Prostate gland (tissue), 2 donors: ENCODE data around the gene OR10H2.

ENCODE experiments used
- CTCF ChIP-seq, 4 experiments: fragments of 200-600 bp in 2 of 4; fragments of 450-650 bp in 2 of 4; sonication (generic) in 2 of 4; IDR thresholded peaks; 1 replicate in 3 of 4; 2 replicates in 1 of 4; pipeline ENCODE4 v1.5.1; 2016 to 2019; ENCODE audit warnings: antibody characterized with exemption in 4 of 4, mild to moderate bottlenecking in 2 of 4, moderate library complexity in 2 of 4
- POLR2A ChIP-seq: fragments of 450-650 bp; IDR thresholded peaks from one replicate; pipeline ENCODE4 v1.6.1; 2016; ENCODE audit warnings: antibody characterized with exemption, mild to moderate bottlenecking
- POLR2AphosphoS5 ChIP-seq: sonication (generic); formaldehyde crosslinking; IDR thresholded peaks from one replicate; pipeline ENCODE4 v1.6.1; 2017; ENCODE audit warnings: antibody characterized with exemption

- TF ChIP-seq POLR2A (no peak), CTCF (IDR thresholded peaks at IDR 0.05) (no peak), POLR2AphosphoS5 (no peak)
Observed at GRCh38 chr19:15769586-15769985, 41.8 kb downstream of the OR10H2 start.
